Testis (tissue), 2 donors: ENCODE data around the gene ADAMTS12.

Source experiments
- CTCF ChIP-seq, 3 experiments: fragments of 450-650 bp in 2 of 3; fragments of 200-600 bp in 1 of 3; sonication (generic) in 1 of 3; IDR thresholded peaks; one replicate each; pipeline ENCODE4 v1.5.1; 2016 to 2019; ENCODE audit warnings: antibody characterized with exemption in 3 of 3, mild to moderate bottlenecking in 2 of 3, moderate library complexity in 1 of 3
- POLR2A ChIP-seq: fragments of 450-650 bp; IDR thresholded peaks from one replicate; pipeline ENCODE4 v1.6.1; 2017; ENCODE audit warnings: antibody characterized with exemption, mild to moderate bottlenecking, moderate library complexity

- no peak for TF ChIP-seq CTCF (IDR thresholded peaks at IDR 0.05)
- no peak for TF ChIP-seq POLR2A
These were observed 889 bp upstream of the ADAMTS12 start for GRCh38 chr5:33892620-33893137.
